NCI-H526 treated with DMSO at 0.1 percent for 48 hours (cell line): ENCODE results near the gene DEF6.
"Not testable (repeated sequence)": the region's sequence is repeated elsewhere in the genome, so short reads cannot be mapped to it uniquely, and the experiment has no call there.

ENCODE experiments used
- DNase-seq: peaks from one replicate; lab custom pipeline; 2025; lab: John Stamatoyannopoulos, UW

Gene DEF6

GRCh38 chr6:35310265-35310831, 12.7 kb downstream of the DEF6 start:
- no peak for DNase-seq

DNA sequence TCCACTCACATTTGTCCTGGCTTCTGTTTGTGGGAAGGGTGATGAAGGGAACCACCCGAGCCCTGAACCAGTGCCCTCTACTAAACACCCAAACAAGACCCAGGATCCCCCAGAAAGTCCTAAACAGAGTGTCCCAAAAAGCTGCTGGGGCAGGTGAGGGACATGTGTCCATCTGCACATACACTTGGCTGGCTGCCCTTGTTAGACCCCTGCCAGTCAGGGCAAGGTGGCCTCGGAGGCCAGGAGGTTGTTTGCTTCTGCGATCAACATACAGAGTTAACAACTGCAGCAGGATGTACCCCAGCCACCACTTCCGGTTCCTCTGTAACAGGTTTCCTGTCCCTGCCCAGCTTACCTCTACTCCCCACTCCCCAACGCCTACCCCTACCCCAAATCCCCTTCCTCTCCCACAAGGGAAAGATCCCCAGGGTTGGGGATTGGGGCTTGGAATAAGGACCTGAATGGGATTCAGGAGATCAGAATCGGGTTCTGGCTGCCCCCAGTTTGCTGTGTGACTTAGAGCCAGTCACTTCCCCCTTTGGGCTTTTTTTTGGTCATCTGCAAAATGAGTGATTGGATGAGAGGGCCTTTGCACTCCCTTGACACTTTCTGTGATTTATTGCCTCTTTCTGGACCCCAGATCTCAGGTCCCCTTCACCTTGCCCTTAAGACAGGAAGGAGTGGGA, 13.9 kb downstream of the DEF6 start:
- DNase-seq: no peak

DNA sequence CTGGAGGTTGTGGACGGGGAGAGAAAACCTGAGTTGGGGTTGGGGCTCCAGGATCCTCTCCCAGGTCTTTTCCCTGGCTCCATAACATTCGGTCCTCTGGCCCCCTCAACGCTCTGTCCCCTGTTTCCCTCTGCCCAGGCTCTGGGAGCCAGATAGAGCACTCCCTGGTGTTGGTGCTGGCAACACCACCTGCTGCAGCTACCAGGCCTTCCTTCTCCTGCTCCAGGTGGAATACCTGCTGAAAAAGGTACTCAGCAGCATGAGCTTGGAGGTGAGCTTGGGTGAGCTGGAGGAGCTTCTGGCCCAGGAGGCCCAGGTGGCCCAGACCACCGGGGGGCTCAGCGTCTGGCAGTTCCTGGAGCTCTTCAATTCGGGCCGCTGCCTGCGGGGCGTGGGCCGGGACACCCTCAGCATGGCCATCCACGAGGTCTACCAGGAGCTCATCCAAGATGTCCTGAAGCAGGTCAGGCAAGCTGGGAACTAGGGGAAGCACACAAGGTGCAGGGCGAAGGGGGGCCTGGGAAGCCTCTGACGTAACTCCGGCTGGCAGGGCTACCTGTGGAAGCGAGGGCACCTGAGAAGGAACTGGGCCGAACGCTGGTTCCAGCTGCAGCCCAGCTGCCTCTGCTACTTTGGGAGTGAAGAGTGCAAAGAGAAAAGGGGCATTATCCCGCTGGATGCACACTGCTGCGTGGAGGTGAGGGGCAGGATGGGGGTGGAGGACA, 14.6 kb downstream of the DEF6 start:
- DNase-seq: no peak

DNA sequence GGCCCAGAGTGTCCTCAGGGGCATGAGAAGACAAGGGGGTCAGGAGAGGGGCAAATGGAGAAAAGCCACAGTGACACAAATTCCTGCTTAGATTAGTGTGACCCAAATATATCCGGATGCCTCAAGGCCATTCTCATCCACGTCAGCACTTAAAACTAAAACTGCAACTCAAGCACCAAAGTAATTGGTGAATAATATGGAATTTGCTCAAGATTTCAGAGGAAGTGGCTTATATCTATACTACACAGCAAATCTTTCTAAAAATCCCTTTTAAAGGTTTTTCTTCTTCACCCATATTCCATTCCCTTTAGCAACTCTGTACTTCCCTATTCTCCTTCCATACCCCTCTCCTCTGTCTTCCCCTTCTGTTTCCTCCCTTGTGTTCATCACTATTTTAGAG, 15.2 kb downstream of the DEF6 start:
- no peak for DNase-seq

GRCh38 chr6:35317483-35318195, 20.0 kb downstream of the DEF6 start:
- DNase-seq: no peak

- peak; percentile 12 for DNase-seq
These were observed 20.9 kb downstream of the DEF6 start for GRCh38 chr6:35318196-35319171.

- no peak for DNase-seq
These were observed 21.9 kb downstream of the DEF6 start for GRCh38 chr6:35319346-35320030.

- no peak for DNase-seq
These were observed 22.4 kb downstream of the DEF6 start for GRCh38 chr6:35320031-35320410.

DNA sequence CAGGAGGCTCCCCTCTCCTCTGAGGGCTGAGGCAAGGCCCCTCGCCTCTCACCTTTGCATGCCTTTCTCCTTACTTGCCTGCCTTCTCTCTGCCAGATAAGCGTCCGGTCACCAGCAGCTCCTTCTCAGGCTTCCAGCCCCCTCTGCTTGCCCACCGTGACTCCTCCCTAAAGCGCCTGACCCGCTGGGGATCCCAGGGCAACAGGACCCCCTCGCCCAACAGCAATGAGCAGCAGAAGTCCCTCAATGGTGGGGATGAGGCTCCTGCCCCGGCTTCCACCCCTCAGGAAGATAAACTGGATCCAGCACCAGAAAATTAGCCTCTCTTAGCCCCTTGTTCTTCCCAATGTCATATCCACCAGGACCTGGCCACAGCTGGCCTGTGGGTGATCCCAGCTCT, 23.5 kb downstream of the DEF6 start:
- DNase-seq: no peak

GRCh38 chr6:35327349-35328027, 29.9 kb downstream of the DEF6 start:
- DNase-seq: no peak

GRCh38 chr6:35328108-35328723, 30.6 kb downstream of the DEF6 start:
- no peak for DNase-seq

GRCh38 chr6:35328965-35329364, 31.3 kb downstream of the DEF6 start:
- DNase-seq: not testable (repeated sequence)

DNA sequence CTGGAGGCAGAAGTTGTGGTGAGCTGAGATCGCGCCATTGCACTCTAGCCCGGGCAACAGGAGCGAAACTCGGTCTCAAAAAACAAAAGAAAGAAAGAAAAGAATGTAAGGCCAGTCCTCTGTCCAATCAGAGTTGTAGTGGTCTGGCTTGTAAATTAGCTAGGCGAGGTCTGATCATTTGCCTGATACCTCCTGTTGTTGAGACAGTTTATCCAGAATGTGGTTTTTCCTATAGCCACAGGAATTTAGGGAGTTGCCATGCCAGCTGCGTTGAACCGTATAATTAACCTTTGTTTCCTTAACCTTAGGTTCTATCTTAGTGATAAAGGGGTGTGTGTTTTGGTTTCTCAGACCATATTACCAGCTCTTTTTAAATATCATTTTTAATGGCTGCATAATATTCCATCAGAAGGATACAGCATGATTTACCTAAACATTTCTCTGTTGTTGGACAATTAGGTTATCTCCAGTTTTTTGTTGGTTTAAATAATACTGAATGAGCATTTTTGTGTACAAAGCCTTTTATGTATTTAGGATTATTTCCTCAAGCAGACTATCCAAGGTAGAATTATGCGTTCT, 33.0 kb downstream of the DEF6 start:
- no peak for DNase-seq

- DNase-seq: peak; percentile 10
These were observed 34.7 kb downstream of the DEF6 start for GRCh38 chr6:35332074-35332887.

- no peak for DNase-seq
These were observed 43.9 kb downstream of the DEF6 start for GRCh38 chr6:35341557-35341956.

DNA sequence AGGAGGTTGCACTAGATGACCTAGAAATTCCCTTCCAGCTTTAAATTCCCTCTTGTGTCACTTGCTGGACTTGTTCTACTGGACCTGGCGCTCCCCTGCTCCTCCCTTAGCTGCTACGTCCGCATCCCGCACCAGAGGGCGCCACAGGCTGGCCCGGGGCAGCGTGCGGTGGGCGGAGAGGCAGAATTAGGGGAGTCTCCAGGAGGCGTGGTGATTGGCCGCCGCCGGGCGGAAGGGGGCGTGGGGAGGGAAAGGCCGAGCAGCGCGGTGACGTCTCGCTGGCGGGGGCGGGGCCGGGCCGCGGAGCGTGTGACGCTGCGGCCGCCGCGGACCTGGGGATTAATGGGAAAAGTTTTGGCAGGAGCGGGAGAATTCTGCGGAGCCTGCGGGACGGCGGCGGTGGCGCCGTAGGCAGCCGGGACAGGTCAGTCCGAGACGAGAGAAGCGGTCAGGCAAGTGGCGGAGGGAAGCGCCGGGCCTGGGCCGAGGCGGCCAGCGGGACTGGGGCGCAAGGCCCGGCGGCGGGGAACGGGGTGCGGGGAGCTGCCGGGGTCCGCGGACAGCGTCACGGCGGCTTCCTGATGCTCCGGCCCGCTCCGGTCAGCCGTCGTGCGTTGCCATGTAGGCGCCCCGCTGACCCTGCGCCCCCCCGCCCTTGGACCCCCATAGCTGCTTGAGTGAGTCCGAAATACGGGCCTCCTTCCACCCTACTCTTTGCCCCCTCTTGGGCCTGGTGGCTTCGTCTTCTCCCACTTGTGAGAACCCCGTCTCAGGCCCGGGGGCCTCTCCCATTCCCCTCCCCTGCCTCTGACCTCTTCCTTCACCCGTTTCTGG, 44.9 kb downstream of the DEF6 start, which contains the start of gene PPARD:
Gene PPARD (plus strand): TSS at position 301 of the 834 bp plus-strand sequence. CDS start 68,530 bp downstream, outside the sequence.
- peak; percentile 91 for DNase-seq

DNA sequence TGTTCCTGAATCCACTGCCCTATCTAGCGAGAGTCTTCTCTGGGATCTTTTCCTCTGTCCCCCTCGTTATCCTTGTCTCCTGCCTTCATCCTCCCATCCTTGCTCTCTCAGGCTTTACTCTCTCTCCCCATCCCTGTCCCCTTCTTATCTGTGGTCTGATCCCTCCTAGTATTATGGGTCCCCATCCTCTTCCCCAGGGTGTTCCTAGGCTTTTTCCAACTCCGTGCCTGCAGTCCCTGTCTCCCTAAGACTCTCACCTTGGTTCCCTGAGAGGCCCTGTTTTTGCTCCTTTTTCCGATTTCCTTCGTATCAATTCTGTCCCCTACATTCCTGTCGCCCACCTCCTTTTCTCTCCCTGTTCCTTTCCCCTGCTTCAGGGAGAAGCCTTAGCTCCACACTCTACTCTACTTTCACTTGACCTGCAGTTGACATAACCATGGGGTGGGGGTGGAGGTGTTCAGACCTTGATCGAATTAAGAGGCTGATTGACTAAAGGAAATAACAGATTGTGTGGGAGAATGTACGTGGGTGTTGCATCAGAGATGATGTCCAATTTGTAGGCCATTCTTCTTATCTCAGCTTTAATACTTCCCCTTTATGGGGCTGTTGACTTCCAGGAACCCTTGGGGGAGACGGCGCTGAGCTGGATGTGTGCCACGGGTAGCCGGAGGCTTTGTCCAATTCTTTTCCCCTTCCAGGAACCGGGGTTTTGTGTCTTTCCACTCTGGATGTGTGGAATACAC, 45.6 kb downstream of the DEF6 start:
- DNase-seq: no peak
